Measurements from ENCODE around the gene WARS2. TPM values are rescaled to one million over a fixed set of nuclear protein-coding genes. Genes with fewer than 3 reads are reported as not detected.

WARS2 gene
- total and polyA plus RNA-seq, 2 of the 8 experiments (the other 6 are each of a cell fraction or from before 2014, with no cell fraction given) = 4.3 to 12.9 TPM

DNA sequence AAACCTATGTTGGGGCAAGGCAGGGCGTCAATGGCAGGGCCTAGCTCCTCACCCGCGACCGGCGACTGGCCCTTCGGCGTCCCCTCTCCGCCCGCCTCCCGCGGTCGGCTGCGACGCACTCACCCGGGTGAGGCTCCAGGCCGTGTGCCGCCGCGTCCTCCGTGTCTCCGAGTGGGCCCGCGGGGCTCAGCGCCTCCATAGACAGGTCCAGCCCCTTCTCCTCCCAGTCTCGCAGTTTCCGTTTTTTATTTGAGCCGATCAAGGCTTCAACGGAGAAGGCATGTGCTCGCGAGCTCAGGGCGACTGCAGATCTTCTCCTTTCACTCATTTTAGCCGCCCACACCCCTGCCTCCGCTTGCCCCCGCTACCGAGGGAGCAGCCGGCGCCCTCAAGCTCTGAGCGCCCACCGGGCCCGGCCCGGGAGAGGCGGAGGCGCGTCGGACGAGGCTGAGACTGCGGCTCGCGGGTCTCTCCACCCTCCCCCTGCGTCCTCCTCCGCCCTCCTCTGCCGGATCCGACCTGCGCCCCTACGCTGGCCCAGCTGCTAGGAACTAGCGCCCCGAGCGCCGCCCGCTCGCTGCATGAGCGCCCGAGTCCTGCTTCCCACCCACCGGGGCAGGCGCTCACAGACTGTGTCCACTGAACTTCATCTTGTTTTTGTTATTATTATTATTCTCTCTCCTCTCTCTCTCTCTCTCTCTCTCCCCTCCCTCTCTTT, 152.8 kb downstream of the WARS2 start:
- H3K4me2 ChIP-seq (ENCODE audit: insufficient read depth in 1 of 2, low read depth in 2 of 2, low read length in 2 of 2) = peak overlapping the region; percentile 62 to 83
- POLR2A ChIA-PET (ENCODE audit: partially characterized antibody) = no interaction called here
- TF ChIP-seq CHD1 (IDR thresholded peaks at IDR 0.05; ENCODE audit: low read depth, low read length) (no peak), EZH2 (IDR thresholded peaks at IDR 0.05; ENCODE audit: low read depth, low read length, severe bottlenecking) (peak; percentile 33), RBBP5 (IDR thresholded peaks at IDR 0.05; ENCODE audit: borderline replicate concordance, low read depth, low read length) (0 out of 2 replicates have a peak, but pooled peaks have one; percentile 19), KDM1A (IDR thresholded peaks at IDR 0.05; ENCODE audit: borderline replicate concordance, low read length) (no peak), HDAC2 (IDR thresholded peaks at IDR 0.05; ENCODE audit: borderline replicate concordance in 1 of 2, low read depth in 2 of 2, low read length in 2 of 2) (peak in 1 of 2 experiments; percentile 46; a peak in 1 of 4 replicates)
- TF ChIP-seq, protein P1, sequence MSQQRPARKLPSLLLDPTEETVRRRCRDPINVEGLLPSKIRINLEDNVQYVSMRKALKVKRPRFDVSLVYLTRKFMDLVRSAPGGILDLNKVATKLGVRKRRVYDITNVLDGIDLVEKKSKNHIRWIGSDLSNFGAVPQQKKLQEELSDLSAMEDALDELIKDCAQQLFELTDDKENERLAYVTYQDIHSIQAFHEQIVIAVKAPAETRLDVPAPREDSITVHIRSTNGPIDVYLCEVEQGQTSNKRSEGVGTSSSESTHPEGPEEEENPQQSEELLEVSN (IDR thresholded peaks at IDR 0.05) = peak; percentile 20; the same call in 1 of the 2 replicates
- TF ChIP-seq, protein P2, sequence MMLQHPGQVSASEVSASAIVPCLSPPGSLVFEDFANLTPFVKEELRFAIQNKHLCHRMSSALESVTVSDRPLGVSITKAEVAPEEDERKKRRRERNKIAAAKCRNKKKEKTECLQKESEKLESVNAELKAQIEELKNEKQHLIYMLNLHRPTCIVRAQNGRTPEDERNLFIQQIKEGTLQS (IDR thresholded peaks at IDR 0.05; ENCODE audit: insufficient read depth, low read depth, low read length) = no peak
- TF ChIP-seq, protein P3, sequence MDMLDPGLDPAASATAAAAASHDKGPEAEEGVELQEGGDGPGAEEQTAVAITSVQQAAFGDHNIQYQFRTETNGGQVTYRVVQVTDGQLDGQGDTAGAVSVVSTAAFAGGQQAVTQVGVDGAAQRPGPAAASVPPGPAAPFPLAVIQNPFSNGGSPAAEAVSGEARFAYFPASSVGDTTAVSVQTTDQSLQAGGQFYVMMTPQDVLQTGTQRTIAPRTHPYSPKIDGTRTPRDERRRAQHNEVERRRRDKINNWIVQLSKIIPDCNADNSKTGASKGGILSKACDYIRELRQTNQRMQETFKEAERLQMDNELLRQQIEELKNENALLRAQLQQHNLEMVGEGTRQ (IDR thresholded peaks at IDR 0.05; ENCODE audit: low read length) = no peak

More for the DNA sequence above, 152.8 kb downstream of the WARS2 start:
- H2AFZ ChIP-seq (ENCODE audit: low read length) = peak overlapping the region; percentile 2; the same call in 1 of the 2 replicates
- peaks cover 0 to 3% of the 10 kb centered on the region in 2 experiments; a peak in 1 of 4 replicates for H3K9me3 ChIP-seq (ENCODE audit: insufficient read depth in 2 of 2, low read depth in 1 of 2, low read length in 1 of 2)
- peak overlapping the region; percentile 27 to 60 (median 36); a peak in 7 of 8 replicates for H3K4me3 ChIP-seq (ENCODE audit: extremely low read depth in 1 of 4, insufficient read depth in 2 of 4, low read depth in 3 of 4, low read length in 4 of 4)
- H3K27ac ChIP-seq (ENCODE audit: low read depth, low read length) = no peak overlapping the region
- 7% methylated on average over 32 of the region's 65 CpGs; no CpG with 5 or more reads in 1 of the 2 experiments for WGBS, 2 experiments (ENCODE audit: extremely low coverage in 1 of 2, insufficient coverage in 1 of 2, insufficient read length in 1 of 2, insufficient replicate concordance in 2 of 2, low coverage in 1 of 2, low lambda C conversion rate in 2 of 2, missing lambda C conversion rate in 1 of 2)
- H4K5ac ChIP-seq (ENCODE audit: insufficient read length, low read depth, low read length) = no peak overlapping the region
- H4K91ac ChIP-seq (replicated peaks; ENCODE audit: insufficient read length, low read length) = no peak overlapping the region
- H2BK5ac ChIP-seq (ENCODE audit: low read depth, low read length) = no peak overlapping the region
- H3K4me1 ChIP-seq (replicated peaks in 1 of 4; ENCODE audit: control insufficient read depth in 3 of 4, insufficient read depth in 4 of 4, low read length in 3 of 4) = peaks cover 7 to 53% (median 24%) of the 10 kb centered on the region in 4 experiments
- CTCF ChIA-PET (ENCODE audit: partially characterized antibody) = interaction anchor here (0.7 to 1.0 kb wide), 4 partner anchors 16 to 783 kb away, joined by 3 to 4 read pairs (median 4); no protein-coding TSS in a partner anchor
- DNase-seq (ENCODE audit: low read depth in 1 of 2, low spot score in 2 of 2) = peak in 1 of 2 experiments; percentile 83
- H3K79me1 ChIP-seq (ENCODE audit: low read depth, low read length) = no peaks in the 10 kb centered on the region
- no peak overlapping the region for H3K4ac ChIP-seq (replicated peaks; ENCODE audit: insufficient read length, low read depth, low read length)
- peaks cover 0 to 2% (median 0%) of the 10 kb centered on the region in 4 experiments; a peak in 1 of 8 replicates for H3K36me3 ChIP-seq (ENCODE audit: control insufficient read depth in 2 of 4, insufficient read depth in 4 of 4, low read length in 3 of 4)
- H2BK120ac ChIP-seq (replicated peaks; ENCODE audit: low read depth, low read length) = no peak overlapping the region
- no peak overlapping the region for H3K56ac ChIP-seq (replicated peaks; ENCODE audit: insufficient read length, low read depth, low read length)
- H2BK20ac ChIP-seq (ENCODE audit: low read length) = no peak overlapping the region
- FAIRE-seq = no peak
- peak overlapping the region; percentile 90 for H3K18ac ChIP-seq (ENCODE audit: extremely low read depth, low read length)
- H4K20me1 ChIP-seq (replicated peaks in 1 of 2; ENCODE audit: control insufficient read depth in 1 of 2, insufficient read depth in 2 of 2, low read length in 2 of 2) = peaks cover 6 to 19% of the 10 kb centered on the region in 2 experiments
- no peak overlapping the region for H3K23ac ChIP-seq (ENCODE audit: insufficient read length)
- no peak overlapping the region for H3K9ac ChIP-seq (replicated peaks in 1 of 4; ENCODE audit: extremely low read depth in 1 of 4, low read depth in 3 of 4, low read length in 3 of 4)
- H3K23me2 ChIP-seq (ENCODE audit: low read depth, low read length) = peaks cover 9% of the 10 kb centered on the region; the same call in 1 of the 2 replicates
- H4K8ac ChIP-seq (ENCODE audit: extremely low read depth, insufficient read depth, low read length) = no peak overlapping the region; the same call in 1 of the 2 replicates
- no peak overlapping the region for H2AK5ac ChIP-seq (ENCODE audit: low read depth, low read length)
- no peaks in the 10 kb centered on the region for H3K79me2 ChIP-seq (ENCODE audit: control insufficient read depth in 1 of 2, insufficient read depth in 2 of 2, low read length in 2 of 2)
- no peak overlapping the region for H2BK15ac ChIP-seq (ENCODE audit: low read length)
- peaks cover 83 to 100% (median 100%) of the 10 kb centered on the region in 4 experiments for H3K27me3 ChIP-seq (replicated peaks in 1 of 4; ENCODE audit: control insufficient read depth in 3 of 4, extremely low read depth in 1 of 4, insufficient read depth in 3 of 4, low read length in 3 of 4)
- H2BK12ac ChIP-seq (ENCODE audit: low read depth, low read length) = peak overlapping the region; percentile 60; the same call in 1 of the 2 replicates
- no peak overlapping the region for H3K14ac ChIP-seq (ENCODE audit: insufficient read length)

Measured in H1 (cell line).